MM.1S (cell line): ENCODE results near the gene IGFBP2.

Source experiments
- DNase-seq: peaks from one replicate; pipeline ENCODE4 v3.0.0-alpha.2; 2015
- H2AFZ ChIP-seq: fragments of 300-600 bp; sonication (generic); 2 replicates; pipeline ENCODE4 v1.6.0; 2016; ENCODE audit warnings: antibody characterized with exemption, low read length
- H3F3A ChIP-seq: fragments of 300-600 bp; sonication (generic); 2 replicates; pipeline ENCODE4 v1.6.1; 2016; ENCODE audit warnings: mild to moderate bottlenecking, antibody characterized with exemption, low read length, moderate library complexity, mixed read lengths; ENCODE audit not compliant: insufficient read depth
- H3K27ac ChIP-seq: fragments of 300-600 bp; sonication (generic); 2 replicates; pipeline ENCODE4 v1.5.1; 2016; ENCODE audit warnings: mild to moderate bottlenecking, low read length
- H3K27me3 ChIP-seq: fragments of 300-600 bp; sonication (generic); replicated peaks from 2 replicates; pipeline ENCODE4 v1.6.0; 2016; ENCODE audit warnings: low read length; ENCODE audit not compliant: insufficient read depth
- H3K36me3 ChIP-seq: fragments of 300-600 bp; sonication (generic); replicated peaks from 2 replicates; pipeline ENCODE4 v1.6.1; 2016; ENCODE audit warnings: mild to moderate bottlenecking, low read length, mixed read lengths; ENCODE audit not compliant: insufficient read depth
- H3K4me1 ChIP-seq: fragments of 300-600 bp; sonication (generic); 2 replicates; pipeline ENCODE4 v1.6.1; 2016; ENCODE audit warnings: low read length, mixed read lengths
- H3K4me2 ChIP-seq: fragments of 300-600 bp; sonication (generic); 2 replicates; pipeline ENCODE4 v1.6.0; 2016; ENCODE audit warnings: low read depth, low read length
- H3K4me3 ChIP-seq: fragments of 300-600 bp; sonication (generic); 2 replicates; pipeline ENCODE4 v1.5.1; 2016; ENCODE audit warnings: low read length, mixed read lengths
- H3K79me2 ChIP-seq: fragments of 300-600 bp; sonication (generic); 2 replicates; pipeline ENCODE4 v1.6.1; 2016; ENCODE audit warnings: mixed run types, low read length, mixed read lengths
- H3K9ac ChIP-seq: fragments of 300-600 bp; sonication (generic); 2 replicates; pipeline ENCODE4 v1.6.1; 2016; ENCODE audit warnings: low read length, mixed read lengths
- H3K9me2 ChIP-seq: fragments of 300-600 bp; sonication (generic); replicated peaks from 2 replicates; pipeline ENCODE4 v1.6.1; 2016; ENCODE audit warnings: mild to moderate bottlenecking, low read length, mixed read lengths; ENCODE audit not compliant: insufficient read depth
- H3K9me3 ChIP-seq: fragments of 300-600 bp; sonication (generic); replicated peaks from 2 replicates; pipeline ENCODE4 v1.6.1; 2016; ENCODE audit warnings: mild to moderate bottlenecking, low read length, mixed read lengths; ENCODE audit not compliant: insufficient read depth
- H4K20me1 ChIP-seq: fragments of 300-600 bp; sonication (generic); 2 replicates; pipeline ENCODE4 v1.6.1; 2016; ENCODE audit warnings: mild to moderate bottlenecking, low read length, moderate library complexity, mixed read lengths; ENCODE audit not compliant: insufficient read depth
- CTCF ChIP-seq: fragments of 300-600 bp; sonication (generic); IDR thresholded peaks from 2 replicates; pipeline ENCODE4 v1.5.1; 2016; ENCODE audit warnings: antibody characterized with exemption, low read length, mixed read lengths
- EZH2 ChIP-seq: fragments of 300-600 bp; sonication (generic); optimal IDR thresholded peaks from 2 replicates; pipeline ENCODE3; 2017; ENCODE audit warnings: low read depth, mild to moderate bottlenecking, antibody characterized with exemption, low read length, mixed read lengths
- EZH2phosphoT487 ChIP-seq: fragments of 300-600 bp; sonication (generic); IDR thresholded peaks from 2 replicates; pipeline ENCODE4 v1.6.1; 2018; ENCODE audit warnings: antibody characterized with exemption, low read length

Gene IGFBP2

DNA sequence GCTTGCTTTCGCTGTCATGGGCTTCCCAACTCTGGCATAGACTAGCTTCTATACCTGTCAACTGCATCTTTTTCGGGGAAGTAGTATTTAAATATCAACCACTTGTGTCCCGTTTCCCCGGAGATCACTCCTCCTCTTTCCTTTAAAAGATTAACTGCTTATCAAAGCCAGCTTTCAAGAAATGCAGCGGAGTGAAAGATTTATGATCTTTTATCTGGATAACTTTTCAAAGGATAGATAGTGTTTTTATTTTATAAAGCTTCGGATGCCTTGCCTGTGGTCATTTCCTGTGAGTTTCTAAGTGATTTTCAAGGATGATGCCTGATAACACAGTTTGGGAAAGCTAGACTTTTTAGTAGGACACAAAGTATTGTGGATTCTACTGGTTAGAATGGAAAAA, 65.1 kb downstream of the IGFBP2 start:
- Histone ChIP-seq H3K79me2 (no peaks in the 10 kb centered on the region), H4K20me1 (no peaks in the 10 kb centered on the region), H3K4me1 (no peaks in the 10 kb centered on the region), H3K36me3 (no peaks in the 10 kb centered on the region), H3K9me2 (no peaks in the 10 kb centered on the region), H3K27ac (no peak overlapping the region), H3K9me3 (no peaks in the 10 kb centered on the region), H3F3A (no peaks in the 10 kb centered on the region), H2AFZ (no peak overlapping the region), H3K4me2 (no peak overlapping the region), H3K27me3 (peaks cover 20% of the 10 kb centered on the region), H3K9ac (no peak overlapping the region), H3K4me3 (no peak overlapping the region)
- DNase-seq: no peak
- TF ChIP-seq CTCF (no peak), EZH2phosphoT487 (no peak), EZH2 (no peak)

DNA sequence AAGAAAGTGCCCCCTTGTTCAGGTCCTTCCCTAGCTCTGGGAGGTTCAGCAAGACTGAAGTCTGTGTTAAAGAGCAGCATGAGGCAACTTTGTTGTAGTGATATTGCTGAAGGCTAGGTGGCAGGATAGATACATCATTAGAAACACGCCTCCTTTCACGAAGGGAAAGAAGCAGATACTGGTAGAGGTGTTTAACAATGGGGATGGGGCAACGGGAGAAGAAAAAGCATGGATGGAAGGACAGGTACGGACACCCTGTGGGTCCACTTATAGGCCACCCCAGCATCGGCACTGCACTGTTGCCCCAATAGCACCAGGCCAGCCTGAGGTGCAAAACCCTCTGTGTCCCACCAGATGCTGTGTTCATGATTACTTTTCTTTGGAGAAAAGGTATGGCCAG, 65.7 kb downstream of the IGFBP2 start:
- Histone ChIP-seq H3K27ac (no peak overlapping the region), H2AFZ (no peak overlapping the region), H3K9me3 (no peaks in the 10 kb centered on the region), H3K9ac (no peak overlapping the region), H3K4me2 (no peak overlapping the region), H3K79me2 (no peaks in the 10 kb centered on the region), H3K36me3 (no peaks in the 10 kb centered on the region), H3K4me3 (no peak overlapping the region), H3K27me3 (peaks cover 17% of the 10 kb centered on the region), H4K20me1 (no peaks in the 10 kb centered on the region), H3K9me2 (no peaks in the 10 kb centered on the region), H3F3A (no peaks in the 10 kb centered on the region), H3K4me1 (no peaks in the 10 kb centered on the region)
- TF ChIP-seq EZH2: no peak
- TF ChIP-seq CTCF: peak; percentile 64
- DNase-seq: peak; percentile 50

GRCh38 chr2:216700088-216700567, 66.9 kb downstream of the IGFBP2 start:
- H3K79me2 ChIP-seq: no peaks in the 10 kb centered on the region
- H3K27me3 ChIP-seq: peaks cover 5% of the 10 kb centered on the region; the same call in 1 of the 2 replicates
- DNase-seq: no peak
- no peak overlapping the region for H3K4me2 ChIP-seq
- no peak overlapping the region for H3K27ac ChIP-seq
- no peaks in the 10 kb centered on the region for H3K4me1 ChIP-seq
- H3K36me3 ChIP-seq: no peaks in the 10 kb centered on the region
- H4K20me1 ChIP-seq: no peaks in the 10 kb centered on the region
- no peaks in the 10 kb centered on the region for H3K9me2 ChIP-seq
- H3K9ac ChIP-seq: no peak overlapping the region
- no peak for TF ChIP-seq CTCF
- no peak for TF ChIP-seq EZH2
- no peak for TF ChIP-seq EZH2phosphoT487
- no peaks in the 10 kb centered on the region for H3K9me3 ChIP-seq
- H3K4me3 ChIP-seq: no peak overlapping the region
- H2AFZ ChIP-seq: no peak overlapping the region
- no peaks in the 10 kb centered on the region for H3F3A ChIP-seq
